PC-3 (cell line): ENCODE data around the gene CLVS2. TPM values are rescaled to one million over a fixed set of nuclear protein-coding genes. Genes with fewer than 3 reads are reported as not detected.

Source experiments
- ATAC-seq: fragments of 200-7000 bp; cut with Tn5 transposase; 2 replicates; pipeline ENCODE4 v1.9.1; 2020; ENCODE audit warnings: mild to moderate bottlenecking, moderate library complexity
- BruUV-seq: library from RNA; stranded (reverse); fragments of 400-500 nt; replicated peaks from 2 replicates; lab custom pipeline; 2021; lab: Mats Ljungman, UMichigan
- CTCF ChIA-PET: fragments of 300-600 bp; sonication (Branson Sonifier 250); formaldehyde crosslinking; loops from one replicate; lab custom pipeline; 2022; ENCODE audit warnings: antibody characterized with exemption; lab: Charles Lee
- POLR2A ChIA-PET: fragments of 300-600 bp; sonication (Branson Sonifier 250); formaldehyde crosslinking; loops from one replicate; lab custom pipeline; 2022; ENCODE audit warnings: antibody characterized with exemption; ENCODE audit not compliant: unreplicated experiment; lab: Charles Lee
- DNase-seq: peaks from one replicate; pipeline ENCODE4 v3.0.0-alpha.2; 2015
- H2AFZ ChIP-seq: fragments of 300-600 bp; sonication (generic); 2 replicates; pipeline ENCODE4 v1.6.0; 2016; ENCODE audit warnings: antibody characterized with exemption, low read length
- H3F3A ChIP-seq: fragments of 300-600 bp; sonication (generic); one replicate; pipeline ENCODE4 v1.6.0; 2017; ENCODE audit warnings: antibody characterized with exemption, low read length, control low read depth, mild to moderate bottlenecking; ENCODE audit not compliant: unreplicated experiment
- H3K27ac ChIP-seq: fragments of 300-600 bp; sonication (generic); 2 replicates; pipeline ENCODE4 v1.5.1; 2016; ENCODE audit warnings: mild to moderate bottlenecking, low read length
- H3K27me3 ChIP-seq: fragments of 300-600 bp; sonication (generic); 2 replicates; pipeline ENCODE4 v1.6.1; 2016; ENCODE audit warnings: low read length, mixed read lengths
- H3K36me3 ChIP-seq: fragments of 300-600 bp; sonication (generic); 2 replicates; pipeline ENCODE4 v1.6.1; 2016; ENCODE audit warnings: low read depth, mixed run types, low read length, mixed read lengths
- H3K4me1 ChIP-seq: fragments of 300-600 bp; sonication (generic); 2 replicates; pipeline ENCODE4 v1.5.1; 2016; ENCODE audit warnings: low read length; ENCODE audit not compliant: insufficient read depth
- H3K4me2 ChIP-seq: fragments of 300-600 bp; sonication (generic); 2 replicates; pipeline ENCODE4 v1.6.0; 2016; ENCODE audit warnings: low read length
- H3K4me3 ChIP-seq: fragments of 300-600 bp; sonication (generic); 2 replicates; pipeline ENCODE4 v1.5.1; 2016; ENCODE audit warnings: mild to moderate bottlenecking, low read length, mixed read lengths
- H3K79me2 ChIP-seq: fragments of 300-600 bp; sonication (generic); 2 replicates; pipeline ENCODE4 v1.6.1; 2017; ENCODE audit warnings: low read length, mixed read lengths
- H3K9ac ChIP-seq: fragments of 300-600 bp; sonication (generic); 2 replicates; pipeline ENCODE4 v1.6.0; 2016; ENCODE audit warnings: mild to moderate bottlenecking, low read length
- H3K9me2 ChIP-seq: fragments of 300-600 bp; sonication (generic); replicated peaks from 2 replicates; pipeline ENCODE4 v1.6.1; 2016; ENCODE audit warnings: mixed run types, low read length, mixed read lengths
- H3K9me3 ChIP-seq: fragments of 300-600 bp; sonication (generic); 2 replicates; pipeline ENCODE4 v1.6.1; 2016; ENCODE audit warnings: low read length, mixed read lengths
- H4K20me1 ChIP-seq: fragments of 300-600 bp; sonication (generic); 2 replicates; pipeline ENCODE4 v1.6.1; 2016; ENCODE audit warnings: low read length, mixed read lengths
- EZH2 ChIP-seq: fragments of 300-600 bp; sonication (generic); IDR thresholded peaks from one replicate; pipeline ENCODE4 v1.6.1; 2017; ENCODE audit warnings: antibody characterized with exemption, mild to moderate bottlenecking, low read length; ENCODE audit not compliant: unreplicated experiment
- EZH2phosphoT487 ChIP-seq: fragments of 300-600 bp; sonication (generic); IDR thresholded peaks from 2 replicates; pipeline ENCODE4 v1.6.1; 2018; ENCODE audit warnings: mild to moderate bottlenecking, antibody characterized with exemption, low read length, borderline replicate concordance
- intact Hi-C: fragments of 100-400 bp; cut with micrococcal nuclease; formaldehyde crosslinking; loops from 2 replicates; pipeline ENCODE4 v1.9.0; 2023
- total RNA-seq: library from RNA; depleted of rRNA; stranded (reverse); fragments of >200 nt; gene quantifications from 2 replicates; pipeline ENCODE4 v1.2.3, GENCODE V29; 2014
- TF ChIP-seq, protein P1 (sequence below): fragments of 300-600 bp; sonication (generic); conservative IDR thresholded peaks from 2 replicates; pipeline ENCODE4 v1.5.1; 2017; ENCODE audit warnings: antibody characterized with exemption, low read depth, mild to moderate bottlenecking, low read length

The CLVS2 gene
- total RNA-seq, 1 experiment from 2014 or later, result not detected

DNA sequence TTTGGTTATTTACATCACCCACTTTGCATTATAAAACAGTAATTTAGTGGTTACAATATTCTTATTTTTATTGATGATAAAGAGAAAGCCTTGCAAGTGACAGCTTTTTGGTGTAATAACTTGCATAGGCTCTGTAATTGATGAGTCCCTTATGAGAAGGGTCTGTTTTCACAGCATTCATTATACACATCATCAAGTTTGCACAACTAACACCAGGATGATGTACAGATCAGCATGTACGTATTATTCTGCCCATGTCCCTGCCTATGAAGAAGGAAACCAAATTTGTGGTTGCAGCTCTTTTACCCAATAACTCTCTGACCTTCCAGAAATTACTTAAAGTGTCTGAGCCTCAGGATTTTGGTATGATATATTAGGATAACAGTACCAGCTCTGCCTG lies 59.2 kb downstream of the CLVS2 start:
- no peak for DNase-seq
- H3K9ac ChIP-seq, result no peak overlapping the region
- ChIA-PET CTCF (no interaction called here), POLR2A (no interaction called here)
- no peaks in the 10 kb centered on the region for H3K4me1 ChIP-seq
- H3K27me3 ChIP-seq, result no peaks in the 10 kb centered on the region
- no peak overlapping the region for H3K4me2 ChIP-seq
- TF ChIP-seq, protein P1, sequence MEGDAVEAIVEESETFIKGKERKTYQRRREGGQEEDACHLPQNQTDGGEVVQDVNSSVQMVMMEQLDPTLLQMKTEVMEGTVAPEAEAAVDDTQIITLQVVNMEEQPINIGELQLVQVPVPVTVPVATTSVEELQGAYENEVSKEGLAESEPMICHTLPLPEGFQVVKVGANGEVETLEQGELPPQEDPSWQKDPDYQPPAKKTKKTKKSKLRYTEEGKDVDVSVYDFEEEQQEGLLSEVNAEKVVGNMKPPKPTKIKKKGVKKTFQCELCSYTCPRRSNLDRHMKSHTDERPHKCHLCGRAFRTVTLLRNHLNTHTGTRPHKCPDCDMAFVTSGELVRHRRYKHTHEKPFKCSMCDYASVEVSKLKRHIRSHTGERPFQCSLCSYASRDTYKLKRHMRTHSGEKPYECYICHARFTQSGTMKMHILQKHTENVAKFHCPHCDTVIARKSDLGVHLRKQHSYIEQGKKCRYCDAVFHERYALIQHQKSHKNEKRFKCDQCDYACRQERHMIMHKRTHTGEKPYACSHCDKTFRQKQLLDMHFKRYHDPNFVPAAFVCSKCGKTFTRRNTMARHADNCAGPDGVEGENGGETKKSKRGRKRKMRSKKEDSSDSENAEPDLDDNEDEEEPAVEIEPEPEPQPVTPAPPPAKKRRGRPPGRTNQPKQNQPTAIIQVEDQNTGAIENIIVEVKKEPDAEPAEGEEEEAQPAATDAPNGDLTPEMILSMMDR, result no peak
- TF ChIP-seq EZH2phosphoT487 (no peak), EZH2 (no peak)
- no peak for ATAC-seq
- H3F3A ChIP-seq, result no peaks in the 10 kb centered on the region
- no peak overlapping the region for H3K4me3 ChIP-seq
- H3K36me3 ChIP-seq, result no peaks in the 10 kb centered on the region
- intact Hi-C loops, result no loop called here
- H3K9me3 ChIP-seq, result no peaks in the 10 kb centered on the region
- no peaks in the 10 kb centered on the region for H3K79me2 ChIP-seq
- H4K20me1 ChIP-seq, result no peaks in the 10 kb centered on the region
- H2AFZ ChIP-seq, result no peak overlapping the region
- BruUV-seq, result no TSS peak
- no peaks in the 10 kb centered on the region for H3K9me2 ChIP-seq
- H3K27ac ChIP-seq, result no peak overlapping the region

GRCh38 chr6:123062670-123063069 lies 66.6 kb downstream of the CLVS2 start:
- DNase-seq, result no peak
- ATAC-seq, result no peak
- no peak overlapping the region for H3K4me2 ChIP-seq
- no peak overlapping the region for H3K27ac ChIP-seq
- no peak overlapping the region for H2AFZ ChIP-seq
- H3K9me3 ChIP-seq, result no peaks in the 10 kb centered on the region
- H3F3A ChIP-seq, result no peaks in the 10 kb centered on the region
- H3K36me3 ChIP-seq, result no peaks in the 10 kb centered on the region
- H4K20me1 ChIP-seq, result no peaks in the 10 kb centered on the region
- no peaks in the 10 kb centered on the region for H3K79me2 ChIP-seq
- H3K27me3 ChIP-seq, result 0 out of 2 replicates have a peak, but pooled peaks cover 6% of the 10 kb centered on the region
- CTCF ChIA-PET, result no interaction called here
- POLR2A ChIA-PET, result no interaction called here
- BruUV-seq, result no TSS peak
- TF ChIP-seq, protein P1, result no peak
- TF ChIP-seq EZH2, result no peak
- no peak for TF ChIP-seq EZH2phosphoT487
- H3K9ac ChIP-seq, result no peak overlapping the region
- no peaks in the 10 kb centered on the region for H3K9me2 ChIP-seq
- intact Hi-C loops, result no loop called here
- no peaks in the 10 kb centered on the region for H3K4me1 ChIP-seq
- no peak overlapping the region for H3K4me3 ChIP-seq

- Histone ChIP-seq H3K9me3 (no peaks in the 10 kb centered on the region), H3K27me3 (0 out of 2 replicates have a peak, but pooled peaks cover 6% of the 10 kb centered on the region), H3K36me3 (no peaks in the 10 kb centered on the region), H3K9me2 (no peaks in the 10 kb centered on the region), H3F3A (no peaks in the 10 kb centered on the region), H2AFZ (no peak overlapping the region), H3K4me1 (no peaks in the 10 kb centered on the region), H3K27ac (no peak overlapping the region), H3K4me3 (no peak overlapping the region), H3K79me2 (no peaks in the 10 kb centered on the region), H4K20me1 (no peaks in the 10 kb centered on the region), H3K4me2 (no peak overlapping the region), H3K9ac (no peak overlapping the region)
- ChIA-PET POLR2A (no interaction called here), CTCF (no interaction called here)
- intact Hi-C loops, result no loop called here
- TF ChIP-seq EZH2phosphoT487, result no peak
- no peak for TF ChIP-seq EZH2
- TF ChIP-seq, protein P1, result no peak
- DNase-seq (no peak), ATAC-seq (no peak)
- BruUV-seq, result no TSS peak
Observed at GRCh38 chr6:123064038-123064437, 68.0 kb downstream of the CLVS2 start.
